Neutrophil (primary cell): Measurements from ENCODE around the gene METTL9.

Source experiments
- H3K27ac ChIP-seq: fragments of 200-600 bp; sonication (generic); 2 replicates; pipeline ENCODE4 v1.5.1; 2016; ENCODE audit warnings: mild to moderate bottlenecking, moderate library complexity
- H3K27me3 ChIP-seq: fragments of 200-600 bp; sonication (generic); 2 replicates; pipeline ENCODE4 v1.6.0; 2016; ENCODE audit warnings: mild to moderate bottlenecking
- H3K36me3 ChIP-seq: fragments of 200-600 bp; sonication (generic); 2 replicates; pipeline ENCODE4 v1.5.1; 2017
- H3K4me1 ChIP-seq, 2 experiments: fragments of 200-600 bp in 1 of 2; sonication (generic) in 1 of 2; 1 replicate in 1 of 2; 2 replicates in 1 of 2; pipeline versions ENCODE4 v1.5.1 to v1.6.1; 2013 to 2016; ENCODE audit warnings: low read depth in 1 of 2, low read length in 1 of 2, mild to moderate bottlenecking in 1 of 2, moderate library complexity in 1 of 2; ENCODE audit not compliant: control insufficient read depth in 1 of 2, insufficient read depth in 1 of 2
- H3K4me3 ChIP-seq, 2 experiments: fragments of 200-600 bp in 1 of 2; sonication (generic) in 1 of 2; 1 replicate in 1 of 2; 2 replicates in 1 of 2; pipeline ENCODE4 v1.5.1; 2013 to 2016; ENCODE audit warnings: low read depth in 1 of 2, low read length in 1 of 2, mild to moderate bottlenecking in 1 of 2, moderate library complexity in 1 of 2
- H3K9me3 ChIP-seq: fragments of 200-600 bp; sonication (generic); 2 replicates; pipeline ENCODE4 v1.5.1; 2016
- CTCF ChIP-seq: fragments of 200-600 bp; sonication (generic); IDR thresholded peaks from 2 replicates; pipeline ENCODE4 v1.5.1; 2016; ENCODE audit warnings: antibody characterized with exemption

The METTL9 gene

GRCh38 chr16:21610766-21611165 lies 11.4 kb downstream of the METTL9 start:
- H3K9me3 ChIP-seq: no peaks in the 10 kb centered on the region
- peak overlapping the region; percentile 85 for H3K27ac ChIP-seq
- no peak for TF ChIP-seq CTCF
- H3K36me3 ChIP-seq: no peaks in the 10 kb centered on the region
- peaks cover 98 to 100% of the 10 kb centered on the region in 2 experiments for H3K4me1 ChIP-seq
- H3K4me3 ChIP-seq: peak overlapping the region; percentile 48 to 62
- H3K27me3 ChIP-seq: no peaks in the 10 kb centered on the region

- peaks cover 98 to 100% of the 10 kb centered on the region in 2 experiments for H3K4me1 ChIP-seq
- no peaks in the 10 kb centered on the region for H3K9me3 ChIP-seq
- H3K27me3 ChIP-seq: no peaks in the 10 kb centered on the region
- H3K27ac ChIP-seq: peak overlapping the region; percentile 85
- peak overlapping the region; percentile 48 to 62 for H3K4me3 ChIP-seq
- H3K36me3 ChIP-seq: no peaks in the 10 kb centered on the region
- no peak for TF ChIP-seq CTCF
Observed at GRCh38 chr16:21611198-21611555, 11.8 kb downstream of the METTL9 start.

GRCh38 chr16:21611556-21612384 lies 12.4 kb downstream of the METTL9 start:
- Histone ChIP-seq H3K27me3 (no peaks in the 10 kb centered on the region), H3K36me3 (no peaks in the 10 kb centered on the region), H3K27ac (peak overlapping the region; percentile 85), H3K4me1 (peaks cover 94 to 100% of the 10 kb centered on the region in 2 experiments), H3K9me3 (no peaks in the 10 kb centered on the region), H3K4me3 (peak overlapping the region; percentile 48 to 62)
- no peak for TF ChIP-seq CTCF

GRCh38 chr16:21613361-21613760 lies 14.0 kb downstream of the METTL9 start:
- Histone ChIP-seq H3K9me3 (no peaks in the 10 kb centered on the region), H3K27me3 (no peaks in the 10 kb centered on the region), H3K4me3 (no peak overlapping the region), H3K36me3 (peaks cover 3% of the 10 kb centered on the region), H3K4me1 (peaks cover 78 to 90% of the 10 kb centered on the region in 2 experiments), H3K27ac (peak overlapping the region; percentile 85)
- TF ChIP-seq CTCF: no peak

- no peaks in the 10 kb centered on the region for H3K9me3 ChIP-seq
- H3K27ac ChIP-seq: peak overlapping the region; percentile 48
- peaks cover 7% of the 10 kb centered on the region for H3K36me3 ChIP-seq
- peaks cover 74 to 86% of the 10 kb centered on the region in 2 experiments for H3K4me1 ChIP-seq
- TF ChIP-seq CTCF: no peak
- H3K27me3 ChIP-seq: no peaks in the 10 kb centered on the region
- no peak overlapping the region for H3K4me3 ChIP-seq
Observed at GRCh38 chr16:21613781-21614180, 14.4 kb downstream of the METTL9 start.
